ENCODE data around the gene GRPEL2.

GRPEL2 gene

DNA sequence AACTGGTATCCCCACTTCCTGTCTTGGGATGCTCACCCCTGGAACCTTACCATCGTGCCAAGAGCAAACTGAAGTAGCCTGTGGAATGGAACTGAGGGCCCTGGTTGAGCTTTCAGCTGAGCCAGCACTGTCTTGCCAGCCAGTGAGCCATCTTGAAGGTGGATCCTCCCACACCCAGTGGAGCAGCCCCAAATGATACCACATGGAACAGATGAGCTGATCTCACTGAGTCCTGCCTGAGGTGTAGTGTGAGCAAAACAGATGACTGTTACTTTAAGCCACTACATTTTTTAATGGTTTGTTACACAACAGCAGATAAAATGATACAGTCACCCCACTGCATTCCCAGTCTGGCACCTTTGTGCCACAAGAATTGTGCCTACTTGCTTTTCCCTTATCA lies 10.4 kb downstream of the GRPEL2 start:
- DNase-seq (ENCODE audit: extremely low read depth in 1 of 2, low read depth in 1 of 2), result no peak

DNA sequence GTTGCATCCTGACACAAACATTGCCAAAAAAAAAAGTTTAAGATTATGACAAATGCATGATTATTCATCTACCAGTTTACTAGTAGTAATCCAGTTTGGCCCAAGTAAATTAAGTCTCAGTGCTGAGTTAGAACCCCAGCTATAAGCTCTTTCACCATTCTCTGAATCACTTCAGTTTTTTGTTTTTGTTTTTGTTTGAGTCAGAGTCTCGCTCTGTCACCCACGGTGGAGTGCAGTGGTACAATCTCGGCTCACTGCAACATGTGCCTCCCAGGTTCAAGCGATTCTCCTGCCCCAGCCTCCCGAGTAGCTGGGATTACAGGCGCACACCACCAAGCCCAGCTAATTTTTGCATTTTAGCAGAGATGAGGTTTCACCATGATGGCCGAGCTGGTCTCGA lies 11.1 kb downstream of the GRPEL2 start:
- DNase-seq (ENCODE audit: extremely low read depth in 1 of 2, low read depth in 1 of 2), result no peak

DNA sequence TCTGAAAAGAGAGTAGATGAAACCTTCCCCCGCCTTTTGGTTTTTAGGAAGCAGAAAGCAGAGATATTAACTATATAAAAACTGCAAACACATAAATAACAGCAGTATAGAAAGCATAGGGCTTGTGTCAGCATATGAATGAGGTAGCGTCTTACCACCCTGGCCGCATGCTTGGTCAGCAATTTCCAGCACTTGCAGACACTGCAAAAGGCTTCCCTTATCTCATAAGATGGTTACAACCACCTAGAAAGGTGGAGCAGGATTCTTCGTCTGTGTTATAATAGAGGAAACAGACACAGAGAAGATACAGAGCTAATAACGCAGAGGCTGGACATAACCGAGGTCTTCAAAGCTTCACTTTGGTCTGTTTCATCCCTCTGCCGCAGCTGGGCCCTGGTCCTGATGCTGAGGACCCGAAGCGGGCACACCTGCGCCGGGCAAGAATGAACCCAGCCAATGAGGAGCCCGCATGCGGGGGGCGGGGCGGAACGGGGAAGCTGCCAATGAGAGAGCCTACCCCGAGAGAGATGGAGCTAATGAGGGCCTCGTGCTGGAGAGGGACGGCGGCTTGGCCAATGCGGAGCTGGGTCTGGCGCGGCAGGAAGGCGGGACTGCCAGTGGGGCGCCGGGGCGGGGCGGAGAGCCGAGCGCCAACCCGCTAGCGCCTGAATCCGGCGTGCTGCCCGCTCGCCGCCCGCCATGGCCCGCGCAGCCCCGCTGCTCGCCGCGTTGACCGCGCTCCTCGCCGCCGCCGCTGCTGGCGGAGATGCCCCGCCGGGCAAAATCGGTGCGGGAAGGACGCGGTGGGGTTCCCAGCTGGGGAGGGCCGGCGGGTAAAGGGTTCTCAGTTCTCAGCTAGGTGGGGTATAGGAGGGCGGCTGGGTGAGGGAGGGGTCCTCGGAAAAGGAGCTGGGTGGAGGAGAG lies 12.3 kb downstream of the GRPEL2 start, which contains the start of gene PCYOX1L:
PCYOX1L (plus strand) TSS at position 677 of the 924 bp plus-strand sequence; CDS start at position 700, 23 bp downstream.
- peak; percentile 71 to 97 for DNase-seq (ENCODE audit: extremely low read depth in 1 of 2, low read depth in 1 of 2)

DNA sequence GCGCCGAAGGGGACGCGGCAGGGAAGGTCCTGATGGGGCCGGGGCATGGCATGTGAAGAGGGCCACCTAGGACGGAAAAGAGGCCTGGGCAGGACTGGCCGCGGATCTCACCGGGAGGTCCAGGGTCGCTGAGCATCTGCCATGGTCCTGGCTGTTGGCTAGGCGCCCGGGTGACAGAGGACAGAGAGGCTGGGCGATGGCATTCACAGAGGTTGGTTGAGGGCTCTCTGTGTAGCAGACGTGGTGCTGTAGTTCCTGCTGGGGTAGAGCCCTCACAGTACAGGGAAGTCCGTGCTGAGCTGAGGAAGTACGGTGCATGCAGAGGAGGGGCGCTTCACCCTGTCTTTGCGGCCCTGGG lies 13.0 kb downstream of the GRPEL2 start:
- DNase-seq (ENCODE audit: extremely low read depth in 1 of 2, low read depth in 1 of 2), result no peak

DNA sequence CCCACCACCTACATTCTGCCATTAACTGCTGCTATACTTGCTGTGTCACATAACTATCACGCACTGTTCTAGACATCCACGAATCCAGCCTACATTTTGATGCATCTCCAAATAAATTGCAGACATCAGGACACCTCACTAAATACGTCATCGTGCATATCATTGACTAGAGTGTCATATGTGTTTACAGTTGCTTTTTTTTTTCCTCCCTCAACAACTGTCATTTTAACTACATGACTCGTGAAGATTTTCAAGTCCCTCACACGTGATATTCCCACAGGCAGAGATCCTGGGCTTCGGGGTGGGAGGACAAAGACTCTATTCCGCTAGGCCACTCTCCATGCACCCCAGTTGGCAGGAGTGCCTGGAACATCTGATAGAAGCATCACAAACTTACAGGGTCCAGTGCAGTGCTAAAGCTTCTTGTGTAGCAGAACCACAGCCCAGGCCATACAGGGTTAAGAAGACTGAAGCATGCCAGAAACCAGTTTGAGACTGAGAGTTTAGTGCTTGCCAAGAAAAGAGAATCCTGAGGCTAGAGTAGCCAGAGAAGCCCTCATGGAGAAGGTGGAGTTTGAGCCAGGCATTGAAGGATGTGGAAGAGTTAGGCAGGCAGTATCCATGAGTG lies 13.7 kb downstream of the GRPEL2 start:
- DNase-seq (ENCODE audit: extremely low read depth in 1 of 2, low read depth in 1 of 2), result no peak

DNA sequence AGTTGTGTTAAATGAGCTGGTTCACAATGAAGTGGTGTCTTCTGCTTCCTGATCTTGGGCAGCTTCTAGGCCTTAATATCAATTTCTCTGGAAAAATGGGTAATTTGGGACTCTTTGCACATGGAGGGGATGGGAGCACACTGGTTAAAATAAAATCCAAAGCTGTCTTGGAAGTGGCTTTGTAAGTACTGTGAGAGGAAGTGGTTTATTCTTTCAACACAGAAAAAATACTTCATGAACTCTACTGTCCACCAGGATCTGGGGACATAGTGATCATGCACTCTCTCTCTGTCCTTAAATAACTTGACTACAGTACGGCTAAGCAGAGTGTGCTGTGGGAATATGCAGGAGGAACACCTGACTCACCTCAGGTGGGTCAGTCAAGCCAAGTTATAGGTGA lies 15.0 kb downstream of the GRPEL2 start:
- DNase-seq (ENCODE audit: extremely low read depth in 1 of 2, low read depth in 1 of 2), result no peak

DNA sequence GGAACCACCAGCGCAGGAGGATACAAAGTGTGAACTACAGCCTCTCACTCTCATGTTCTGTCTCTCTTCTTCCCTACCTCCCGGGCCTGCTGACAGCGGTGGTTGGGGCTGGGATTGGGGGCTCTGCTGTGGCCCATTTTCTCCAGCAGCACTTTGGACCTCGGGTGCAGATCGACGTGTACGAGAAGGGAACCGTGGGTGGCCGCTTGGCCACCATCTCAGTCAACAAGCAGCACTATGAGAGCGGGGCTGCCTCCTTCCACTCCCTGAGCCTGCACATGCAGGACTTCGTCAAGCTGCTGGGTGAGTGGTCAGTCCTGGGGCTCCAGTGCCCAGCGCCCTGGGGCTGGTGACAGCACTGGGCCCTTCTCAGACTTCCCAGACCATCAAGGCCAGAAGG lies 17.2 kb downstream of the GRPEL2 start:
- no peak for DNase-seq (ENCODE audit: extremely low read depth in 1 of 2, low read depth in 1 of 2)

DNA sequence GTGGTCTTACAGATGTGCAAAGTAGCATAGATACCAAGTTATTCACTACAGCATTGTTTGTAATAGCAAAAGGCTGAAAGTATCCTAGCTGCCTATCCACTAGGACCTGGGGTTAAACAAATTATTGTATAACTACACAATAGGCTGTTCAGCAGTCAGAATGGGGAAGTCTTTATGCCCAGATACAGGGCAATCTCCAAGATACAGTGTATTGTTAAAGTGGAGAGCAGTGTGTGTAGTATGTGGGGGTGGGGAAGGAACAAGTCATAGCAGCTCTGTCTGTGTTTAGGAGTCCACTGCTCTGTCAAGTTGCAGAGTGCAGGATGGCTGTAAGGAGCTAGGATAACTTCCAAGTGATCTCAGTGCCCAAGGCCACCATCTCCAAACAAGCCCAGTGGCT lies 18.1 kb downstream of the GRPEL2 start:
- DNase-seq (ENCODE audit: extremely low read depth in 1 of 2, low read depth in 1 of 2), result no peak

DNA sequence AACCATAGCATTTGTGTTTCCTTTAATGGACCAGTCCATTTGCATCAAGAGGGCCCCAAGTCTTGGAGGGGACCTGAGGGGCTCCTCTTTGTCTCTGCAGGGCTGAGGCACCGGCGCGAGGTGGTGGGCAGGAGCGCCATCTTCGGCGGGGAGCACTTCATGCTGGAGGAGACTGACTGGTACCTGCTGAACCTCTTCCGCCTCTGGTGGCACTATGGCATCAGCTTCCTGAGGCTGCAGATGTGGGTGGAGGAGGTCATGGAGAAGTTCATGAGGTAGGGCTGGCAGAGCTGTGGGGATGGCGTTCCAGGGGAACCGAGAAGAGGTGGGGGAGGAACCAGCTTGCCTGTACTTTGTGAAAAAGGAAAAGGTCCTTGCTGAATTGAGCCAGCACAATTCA lies 18.6 kb downstream of the GRPEL2 start:
- no peak for DNase-seq (ENCODE audit: extremely low read depth in 1 of 2, low read depth in 1 of 2)

DNA sequence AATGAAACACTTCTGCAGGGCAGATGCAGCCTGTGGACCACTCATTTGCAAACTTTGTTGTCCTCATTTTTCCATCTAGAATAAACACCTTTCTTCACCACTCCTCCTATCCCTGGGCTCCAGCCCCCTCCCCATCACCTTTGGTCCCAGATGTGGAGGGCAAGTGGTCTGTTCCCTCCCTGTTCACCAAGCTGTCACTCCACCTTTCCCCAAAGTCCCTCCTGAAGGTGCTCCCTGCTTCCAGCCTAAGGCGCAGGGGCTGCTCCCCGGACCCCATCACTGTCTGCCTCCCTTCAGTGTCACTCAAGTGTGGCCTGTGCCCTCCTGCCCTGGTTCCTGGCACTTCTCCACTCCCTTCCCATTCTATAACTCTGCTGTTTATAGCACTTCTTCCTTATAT lies 19.4 kb downstream of the GRPEL2 start:
- DNase-seq (ENCODE audit: extremely low read depth in 1 of 2, low read depth in 1 of 2), result no peak

DNA sequence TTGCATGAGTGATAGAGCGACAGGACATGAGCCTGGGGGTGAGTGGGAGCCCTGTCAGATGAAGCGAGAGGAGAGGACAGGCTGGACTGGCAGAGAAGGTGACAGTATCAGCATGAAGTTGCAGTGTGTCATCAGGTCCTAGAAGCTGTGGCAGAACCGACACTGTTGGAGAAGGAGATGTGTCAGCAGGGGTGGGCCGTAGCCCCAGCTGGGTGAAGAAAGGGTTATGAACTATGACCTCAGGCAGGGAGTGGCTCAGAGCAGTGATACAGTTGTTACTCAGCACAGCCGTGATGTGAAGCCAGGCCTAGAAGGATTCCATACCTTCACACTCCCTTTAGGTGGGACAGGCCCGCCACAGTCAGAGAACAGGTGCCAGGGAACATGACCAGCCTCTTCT lies 20.1 kb downstream of the GRPEL2 start:
- DNase-seq (ENCODE audit: extremely low read depth in 1 of 2, low read depth in 1 of 2), result no peak

DNA sequence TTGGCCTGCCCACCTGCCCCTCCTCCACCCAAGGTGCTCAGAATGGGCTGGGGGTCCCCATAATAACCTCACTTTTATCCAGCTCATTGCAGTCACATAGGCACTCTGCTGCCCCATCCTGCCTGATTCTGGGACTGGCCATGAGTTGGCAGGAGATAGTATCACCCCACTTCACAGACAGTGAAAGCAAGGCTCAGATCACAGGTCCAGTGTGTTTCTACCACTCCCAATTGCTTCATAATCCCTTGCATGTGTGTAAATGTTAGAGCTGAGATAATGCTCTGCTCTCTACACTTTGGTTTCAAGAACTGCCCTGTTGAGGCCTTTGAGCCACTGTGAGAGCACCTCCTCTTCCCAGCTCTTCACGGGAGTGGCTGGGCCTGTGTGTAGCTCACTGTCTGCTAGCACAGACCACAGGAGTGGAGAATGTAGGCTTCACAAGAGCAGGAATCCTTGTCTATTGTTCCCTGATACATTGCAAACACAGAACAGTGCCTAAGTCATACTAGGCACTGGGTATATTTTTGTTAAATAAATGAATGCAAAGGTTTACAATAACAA lies 20.9 kb downstream of the GRPEL2 start:
- DNase-seq (ENCODE audit: extremely low read depth in 1 of 2, low read depth in 1 of 2), result no peak

DNA sequence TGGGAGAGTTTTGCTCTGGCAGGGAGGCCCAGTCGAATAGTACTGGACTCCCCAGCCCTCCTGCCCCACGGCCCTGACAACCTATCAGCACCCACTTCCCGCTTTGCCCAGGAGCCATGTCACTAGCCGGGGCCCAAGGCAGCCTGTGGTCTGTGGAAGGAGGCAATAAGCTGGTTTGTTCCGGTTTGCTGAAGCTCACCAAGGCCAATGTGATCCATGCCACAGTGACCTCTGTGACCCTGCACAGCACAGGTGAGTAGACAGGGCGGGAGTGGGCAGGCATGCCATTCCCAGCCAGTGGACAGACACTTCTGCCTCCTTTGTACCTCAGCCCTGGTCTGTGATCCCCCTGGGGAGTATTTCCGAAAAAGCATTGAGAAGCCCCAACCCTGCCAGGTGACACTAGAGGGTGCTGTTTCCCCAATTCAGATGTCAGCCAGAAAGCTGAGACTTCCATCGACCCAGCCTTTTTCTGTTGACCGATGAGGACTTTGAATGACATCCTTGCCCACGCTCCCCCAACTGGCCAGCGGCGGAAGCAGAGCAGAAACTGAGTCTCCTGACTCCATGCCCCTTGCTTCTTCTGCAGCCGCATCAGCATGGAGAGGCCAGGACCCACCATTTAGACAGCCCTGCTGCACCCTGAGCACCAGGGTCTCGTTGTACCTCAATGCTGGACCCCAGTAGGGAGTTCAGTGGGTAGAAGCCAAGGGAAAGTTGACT lies 22.1 kb downstream of the GRPEL2 start:
- DNase-seq (ENCODE audit: extremely low read depth in 1 of 2, low read depth in 1 of 2), result no peak

DNA sequence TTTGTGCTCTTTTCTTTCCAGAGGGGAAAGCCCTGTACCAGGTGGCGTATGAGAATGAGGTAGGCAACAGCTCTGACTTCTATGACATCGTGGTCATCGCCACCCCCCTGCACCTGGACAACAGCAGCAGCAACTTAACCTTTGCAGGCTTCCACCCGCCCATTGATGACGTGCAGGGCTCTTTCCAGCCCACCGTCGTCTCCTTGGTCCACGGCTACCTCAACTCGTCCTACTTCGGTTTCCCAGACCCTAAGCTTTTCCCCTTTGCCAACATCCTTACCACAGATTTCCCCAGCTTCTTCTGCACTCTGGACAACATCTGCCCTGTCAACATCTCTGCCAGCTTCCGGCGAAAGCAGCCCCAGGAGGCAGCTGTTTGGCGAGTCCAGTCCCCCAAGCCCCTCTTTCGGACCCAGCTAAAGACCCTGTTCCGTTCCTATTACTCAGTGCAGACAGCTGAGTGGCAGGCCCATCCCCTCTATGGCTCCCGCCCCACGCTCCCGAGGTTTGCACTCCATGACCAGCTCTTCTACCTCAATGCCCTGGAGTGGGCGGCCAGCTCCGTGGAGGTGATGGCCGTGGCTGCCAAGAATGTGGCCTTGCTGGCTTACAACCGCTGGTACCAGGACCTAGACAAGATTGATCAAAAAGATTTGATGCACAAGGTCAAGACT lies 22.8 kb downstream of the GRPEL2 start:
- no peak for DNase-seq (ENCODE audit: extremely low read depth in 1 of 2, low read depth in 1 of 2)

DNA sequence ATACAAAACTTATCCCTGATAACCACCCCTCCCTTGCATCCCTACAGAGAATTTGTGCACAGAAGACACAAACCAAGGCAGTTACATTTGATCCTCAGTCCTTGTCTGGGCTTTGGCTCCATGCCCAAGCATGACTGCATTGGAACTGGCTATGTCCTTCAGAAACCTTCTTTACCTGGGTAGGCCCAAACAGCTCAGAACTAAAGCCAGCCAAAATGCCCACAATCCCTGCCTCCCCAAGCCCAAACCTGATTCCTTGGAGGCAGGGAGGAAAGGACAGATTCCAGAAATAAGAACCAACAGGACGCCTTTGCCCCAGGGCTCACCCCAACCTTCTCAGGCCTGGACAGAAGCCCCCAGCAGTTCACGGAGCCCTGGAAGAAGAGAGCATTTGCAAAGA lies 25.6 kb downstream of the GRPEL2 start:
- DNase-seq (ENCODE audit: extremely low read depth in 1 of 2, low read depth in 1 of 2), result no peak

DNA sequence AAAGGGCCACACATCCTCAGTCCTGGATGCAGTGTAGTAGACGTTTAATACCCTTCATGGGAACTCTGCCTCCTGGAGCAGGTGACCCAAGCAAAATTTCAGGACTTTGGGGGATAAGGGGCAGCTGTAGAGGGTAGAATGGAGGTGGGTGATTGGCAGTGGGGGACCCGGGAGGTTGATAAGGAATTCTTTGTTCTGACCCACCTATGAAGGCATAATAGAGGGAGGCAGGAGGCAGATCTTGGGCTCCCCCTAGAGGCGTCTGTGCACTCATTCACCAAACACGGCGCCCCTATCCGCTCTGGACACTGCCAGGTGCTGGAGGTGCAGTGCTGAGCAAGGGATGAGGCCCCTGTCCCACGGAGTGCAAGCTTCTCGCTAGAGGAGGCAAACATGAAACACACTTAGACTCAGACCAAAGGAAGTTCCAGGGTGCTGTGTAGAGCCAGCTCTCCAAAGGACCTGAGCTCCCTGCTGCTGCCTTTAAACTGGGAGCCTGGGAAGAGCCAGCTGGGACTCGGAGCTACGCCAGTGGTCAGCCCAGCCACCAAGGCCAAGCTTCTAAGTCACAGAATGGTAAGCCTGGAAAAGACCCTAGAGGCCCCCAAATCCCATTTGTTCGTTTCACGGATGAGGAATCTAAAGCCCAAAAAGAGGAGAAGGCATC lies 26.1 kb downstream of the GRPEL2 start:
- DNase-seq (ENCODE audit: extremely low read depth in 1 of 2, low read depth in 1 of 2), result peak in 1 of 2 donors; percentile 58

DNA sequence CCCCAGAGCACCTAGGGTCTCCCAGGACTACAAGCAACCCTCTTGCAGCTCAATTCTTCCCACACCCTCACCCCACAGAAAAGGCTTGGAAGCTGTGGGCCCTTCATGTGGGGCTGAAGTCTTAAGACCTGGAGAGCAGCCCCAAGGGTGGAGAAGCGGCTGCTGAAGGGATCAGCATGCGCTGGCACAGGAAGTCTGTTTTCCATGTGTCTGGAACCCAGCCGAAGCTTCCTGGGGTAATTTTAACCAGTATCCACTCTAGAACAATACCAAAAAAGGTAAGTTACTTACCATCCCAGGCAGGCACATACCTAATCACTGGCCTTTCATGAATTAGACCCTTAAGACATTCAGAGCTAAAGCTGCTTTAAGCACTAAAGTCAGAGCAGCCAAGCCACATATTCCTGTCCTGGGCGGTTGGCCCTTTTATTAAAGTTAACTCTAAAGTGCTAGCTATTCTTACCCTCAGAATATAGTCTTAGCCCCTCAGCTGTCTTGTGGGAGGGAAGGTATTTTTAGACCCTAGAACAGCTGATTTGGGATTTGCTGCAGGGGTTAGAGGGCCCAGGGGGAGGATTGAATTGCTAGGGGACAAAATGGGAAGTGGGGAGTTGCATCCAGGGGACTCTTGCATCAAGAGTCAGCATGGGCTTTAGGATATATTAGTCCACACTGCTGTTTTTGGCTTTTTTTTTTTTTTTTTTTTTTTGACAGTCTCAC lies 26.9 kb downstream of the GRPEL2 start:
- no peak for DNase-seq (ENCODE audit: extremely low read depth in 1 of 2, low read depth in 1 of 2)

DNA sequence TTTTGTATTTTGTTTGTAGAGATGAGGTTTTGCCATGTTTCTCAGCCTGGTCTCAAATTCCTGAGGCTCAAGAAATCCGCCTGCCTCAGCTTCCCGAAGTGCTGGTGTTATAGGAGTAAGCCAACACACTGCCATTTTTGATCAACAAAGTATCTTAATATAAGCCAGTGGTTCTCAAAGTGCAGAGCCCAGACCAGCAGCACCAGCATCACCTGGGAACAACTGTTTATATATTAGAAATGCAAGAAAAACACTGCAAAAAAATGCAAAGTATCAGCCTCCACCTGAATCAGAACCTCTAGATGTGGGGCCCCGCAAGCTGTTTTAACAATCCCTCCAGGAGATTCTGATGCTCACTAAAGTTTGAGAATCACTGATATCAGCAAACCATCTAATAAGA lies 27.6 kb downstream of the GRPEL2 start:
- DNase-seq (ENCODE audit: extremely low read depth in 1 of 2, low read depth in 1 of 2), result no peak

DNA sequence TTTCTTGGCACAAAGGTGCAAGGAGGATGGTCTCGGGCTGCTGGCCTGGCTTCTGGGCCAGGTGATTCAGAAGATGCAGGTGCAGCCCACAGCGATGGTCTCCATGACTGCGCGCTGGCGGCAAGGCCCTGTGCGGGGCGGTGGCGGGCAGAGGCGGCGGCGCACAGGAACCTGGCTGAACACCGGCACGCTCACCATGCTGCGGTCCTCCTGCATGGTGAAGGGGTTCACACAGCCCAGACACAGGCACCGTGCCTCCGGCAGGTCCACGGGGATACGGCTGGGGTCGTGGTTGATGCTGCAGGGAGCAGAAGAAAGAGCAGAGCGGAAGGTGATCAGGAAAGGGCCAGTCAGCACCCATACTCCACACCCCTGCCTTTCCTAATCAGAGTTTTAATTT lies 29.0 kb downstream of the GRPEL2 start:
- no peak for DNase-seq (ENCODE audit: extremely low read depth in 1 of 2, low read depth in 1 of 2)

DNA sequence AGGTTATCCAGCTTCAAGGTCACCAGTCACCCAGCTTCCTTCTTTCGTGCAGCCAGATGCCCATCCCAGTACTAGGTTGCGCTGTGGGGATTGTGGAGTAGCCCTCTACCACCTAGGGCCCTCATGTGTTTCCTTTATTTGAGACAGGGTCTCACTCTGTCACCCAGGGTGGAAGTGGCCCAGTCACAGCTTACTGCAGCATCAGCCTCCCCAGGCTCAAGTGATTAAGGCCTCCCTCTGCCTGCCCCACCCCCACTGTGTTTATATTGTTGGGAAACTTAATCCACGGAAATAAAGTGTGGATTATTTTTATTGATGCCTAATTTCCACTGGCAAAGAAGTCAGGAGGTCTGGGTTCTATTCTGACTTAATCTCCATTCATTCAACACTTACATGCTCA lies 29.5 kb downstream of the GRPEL2 start:
- no peak for DNase-seq (ENCODE audit: extremely low read depth in 1 of 2, low read depth in 1 of 2)

Measured in activated CD8-positive, alpha-beta memory T cell treated with anti-CD3 and anti-CD28 coated beads for 1 hour (primary cell).